Measurements from ENCODE around the gene TPRN.

TPRN gene

GRCh38 chr9:137149363-137149762, 51.2 kb downstream of the TPRN start:
- no peak overlapping the region for H3K27ac ChIP-seq (ENCODE audit: low read length)
- no peaks in the 10 kb centered on the region for H3K9me3 ChIP-seq (ENCODE audit: control insufficient read depth, low read depth, low read length)
- no peaks in the 10 kb centered on the region for H3K36me3 ChIP-seq (ENCODE audit: control insufficient read depth, low read depth, low read length)
- no peak overlapping the region for H3K9ac ChIP-seq (ENCODE audit: low read length)
- no peaks in the 10 kb centered on the region for H3K4me1 ChIP-seq (ENCODE audit: control insufficient read depth, low read depth, low read length)
- peaks cover 15% of the 10 kb centered on the region for H3K27me3 ChIP-seq (ENCODE audit: control insufficient read depth, insufficient read depth, low read length)
- no peak overlapping the region for H3K4me3 ChIP-seq (ENCODE audit: low read length)

GRCh38 chr9:137148661-137149060, 51.9 kb downstream of the TPRN start:
- no peaks in the 10 kb centered on the region for H3K36me3 ChIP-seq (ENCODE audit: control insufficient read depth, low read depth, low read length)

GRCh38 chr9:137148242-137148641, 52.3 kb downstream of the TPRN start:
- Histone ChIP-seq H3K27me3 (ENCODE audit: control insufficient read depth, insufficient read depth, low read length) (peaks cover 25% of the 10 kb centered on the region), H3K4me3 (ENCODE audit: low read length) (no peak overlapping the region), H3K9me3 (ENCODE audit: control insufficient read depth, low read depth, low read length) (no peaks in the 10 kb centered on the region), H3K27ac (ENCODE audit: low read length) (no peak overlapping the region), H3K9ac (ENCODE audit: low read length) (no peak overlapping the region), H3K36me3 (ENCODE audit: control insufficient read depth, low read depth, low read length) (no peaks in the 10 kb centered on the region), H3K4me1 (ENCODE audit: control insufficient read depth, low read depth, low read length) (no peaks in the 10 kb centered on the region)

More at GRCh38 chr9:137148661-137149060, 51.9 kb downstream of the TPRN start:
- Histone ChIP-seq H3K9ac (ENCODE audit: low read length) (no peak overlapping the region), H3K27ac (ENCODE audit: low read length) (no peak overlapping the region), H3K27me3 (ENCODE audit: control insufficient read depth, insufficient read depth, low read length) (peaks cover 21% of the 10 kb centered on the region), H3K9me3 (ENCODE audit: control insufficient read depth, low read depth, low read length) (no peaks in the 10 kb centered on the region), H3K4me1 (ENCODE audit: control insufficient read depth, low read depth, low read length) (no peaks in the 10 kb centered on the region), H3K4me3 (ENCODE audit: low read length) (no peak overlapping the region)

GRCh38 chr9:137147793-137148160, 52.8 kb downstream of the TPRN start:
- Histone ChIP-seq H3K9me3 (ENCODE audit: control insufficient read depth, low read depth, low read length) (no peaks in the 10 kb centered on the region), H3K27me3 (ENCODE audit: control insufficient read depth, insufficient read depth, low read length) (peaks cover 30% of the 10 kb centered on the region), H3K4me1 (ENCODE audit: control insufficient read depth, low read depth, low read length) (no peaks in the 10 kb centered on the region), H3K4me3 (ENCODE audit: low read length) (no peak overlapping the region), H3K9ac (ENCODE audit: low read length) (no peak overlapping the region), H3K27ac (ENCODE audit: low read length) (no peak overlapping the region), H3K36me3 (ENCODE audit: control insufficient read depth, low read depth, low read length) (no peaks in the 10 kb centered on the region)

- Histone ChIP-seq H3K36me3 (ENCODE audit: control insufficient read depth, low read depth, low read length) (no peaks in the 10 kb centered on the region), H3K4me1 (ENCODE audit: control insufficient read depth, low read depth, low read length) (no peaks in the 10 kb centered on the region), H3K9ac (ENCODE audit: low read length) (no peak overlapping the region), H3K27ac (ENCODE audit: low read length) (no peak overlapping the region), H3K9me3 (ENCODE audit: control insufficient read depth, low read depth, low read length) (no peaks in the 10 kb centered on the region), H3K27me3 (ENCODE audit: control insufficient read depth, insufficient read depth, low read length) (peaks cover 35% of the 10 kb centered on the region), H3K4me3 (ENCODE audit: low read length) (no peak overlapping the region)
These were observed 53.3 kb downstream of the TPRN start for GRCh38 chr9:137147091-137147792.

GRCh38 chr9:137146527-137146918, 54.0 kb downstream of the TPRN start:
- Histone ChIP-seq H3K27ac (ENCODE audit: low read length) (no peak overlapping the region), H3K36me3 (ENCODE audit: control insufficient read depth, low read depth, low read length) (no peaks in the 10 kb centered on the region), H3K4me3 (ENCODE audit: low read length) (no peak overlapping the region), H3K9me3 (ENCODE audit: control insufficient read depth, low read depth, low read length) (no peaks in the 10 kb centered on the region), H3K4me1 (ENCODE audit: control insufficient read depth, low read depth, low read length) (no peaks in the 10 kb centered on the region), H3K9ac (ENCODE audit: low read length) (no peak overlapping the region), H3K27me3 (ENCODE audit: control insufficient read depth, insufficient read depth, low read length) (peaks cover 42% of the 10 kb centered on the region)

- H3K27me3 ChIP-seq (ENCODE audit: control insufficient read depth, insufficient read depth, low read length): peaks cover 48% of the 10 kb centered on the region
- no peak overlapping the region for H3K27ac ChIP-seq (ENCODE audit: low read length)
- H3K9ac ChIP-seq (ENCODE audit: low read length): no peak overlapping the region
- H3K9me3 ChIP-seq (ENCODE audit: control insufficient read depth, low read depth, low read length): no peaks in the 10 kb centered on the region
- no peaks in the 10 kb centered on the region for H3K4me1 ChIP-seq (ENCODE audit: control insufficient read depth, low read depth, low read length)
- H3K36me3 ChIP-seq (ENCODE audit: control insufficient read depth, low read depth, low read length): no peaks in the 10 kb centered on the region
- H3K4me3 ChIP-seq (ENCODE audit: low read length): no peak overlapping the region
These were observed 54.6 kb downstream of the TPRN start for GRCh38 chr9:137145731-137146526.

- no peaks in the 10 kb centered on the region for H3K4me1 ChIP-seq (ENCODE audit: control insufficient read depth, low read depth, low read length)
- H3K27me3 ChIP-seq (ENCODE audit: control insufficient read depth, insufficient read depth, low read length): peaks cover 66% of the 10 kb centered on the region
- H3K9ac ChIP-seq (ENCODE audit: low read length): no peak overlapping the region
- H3K4me3 ChIP-seq (ENCODE audit: low read length): no peak overlapping the region
- H3K9me3 ChIP-seq (ENCODE audit: control insufficient read depth, low read depth, low read length): no peaks in the 10 kb centered on the region
- no peaks in the 10 kb centered on the region for H3K36me3 ChIP-seq (ENCODE audit: control insufficient read depth, low read depth, low read length)
- no peak overlapping the region for H3K27ac ChIP-seq (ENCODE audit: low read length)
These were observed 57.1 kb downstream of the TPRN start for GRCh38 chr9:137143459-137143858.

- peaks cover 75% of the 10 kb centered on the region for H3K27me3 ChIP-seq (ENCODE audit: control insufficient read depth, insufficient read depth, low read length)
- H3K9me3 ChIP-seq (ENCODE audit: control insufficient read depth, low read depth, low read length): no peaks in the 10 kb centered on the region
- no peaks in the 10 kb centered on the region for H3K4me1 ChIP-seq (ENCODE audit: control insufficient read depth, low read depth, low read length)
- no peak overlapping the region for H3K27ac ChIP-seq (ENCODE audit: low read length)
- H3K4me3 ChIP-seq (ENCODE audit: low read length): no peak overlapping the region
- no peak overlapping the region for H3K9ac ChIP-seq (ENCODE audit: low read length)
- no peaks in the 10 kb centered on the region for H3K36me3 ChIP-seq (ENCODE audit: control insufficient read depth, low read depth, low read length)
These were observed 58.3 kb downstream of the TPRN start for GRCh38 chr9:137141976-137142936.
